ENCODE data around the gene EPB41L4A.

The EPB41L4A gene

GRCh38 chr5:112146323-112147226, 272.5 kb downstream of the EPB41L4A start:
- peak in 9 of 14 donors; percentile 1 to 81 (median 13) for DNase-seq

- DNase-seq, result no peak
Observed at GRCh38 chr5:112143690-112144089, 275.4 kb downstream of the EPB41L4A start.

GRCh38 chr5:112142769-112143270, 276.3 kb downstream of the EPB41L4A start:
- no peak for DNase-seq

GRCh38 chr5:112141582-112141981, 277.5 kb downstream of the EPB41L4A start:
- DNase-seq, result no peak

- DNase-seq, result no peak
Observed at GRCh38 chr5:112138526-112138925, 280.6 kb downstream of the EPB41L4A start.

- DNase-seq, result no peak
Observed at GRCh38 chr5:112136773-112137172, 282.3 kb downstream of the EPB41L4A start.

- peak in 1 of 14 donors; percentile 92 for DNase-seq
Observed at GRCh38 chr5:112127861-112128260, 291.2 kb downstream of the EPB41L4A start.

GRCh38 chr5:112126982-112127381, 292.1 kb downstream of the EPB41L4A start:
- no peak for DNase-seq

- DNase-seq, result peak in 1 of 14 donors; percentile 90
Observed at GRCh38 chr5:112125903-112126302, 293.2 kb downstream of the EPB41L4A start.

GRCh38 chr5:112124788-112125187, 294.3 kb downstream of the EPB41L4A start:
- peak in 1 of 14 donors; percentile 93 for DNase-seq

GRCh38 chr5:112123086-112123485, 296.0 kb downstream of the EPB41L4A start:
- no peak for DNase-seq

- no peak for DNase-seq
Observed at GRCh38 chr5:112122353-112122752, 296.7 kb downstream of the EPB41L4A start.

- DNase-seq, result no peak
Observed at GRCh38 chr5:112121258-112121657, 297.8 kb downstream of the EPB41L4A start.

- no peak for DNase-seq
Observed at GRCh38 chr5:112119969-112120368, 299.1 kb downstream of the EPB41L4A start.

GRCh38 chr5:112119508-112119907, 299.6 kb downstream of the EPB41L4A start:
- no peak for DNase-seq

GRCh38 chr5:112117551-112117950, 301.5 kb downstream of the EPB41L4A start:
- no peak for DNase-seq

GRCh38 chr5:112116371-112116770, 302.7 kb downstream of the EPB41L4A start:
- peak in 1 of 14 donors; percentile 36 for DNase-seq

- DNase-seq, result no peak
Observed at GRCh38 chr5:112113565-112113964, 305.5 kb downstream of the EPB41L4A start.
